Activated CD4-positive, alpha-beta T cell treated with anti-CD3 and anti-CD28 coated beads, Interleukin-2, amount 50 U/mL, for 48 hours (primary cell): ENCODE measurements around the gene JAZF1.

Experiments
- DNase-seq, 2 experiments: peaks; one replicate each; pipeline ENCODE4 v3.0.0-alpha.2; 2020

Gene JAZF1

GRCh38 chr7:28180364-28181147 is at the start of gene JAZF1:
Gene JAZF1 (minus strand): TSS chr7:28180795.
- DNase-seq: peak; percentile 43 to 49

GRCh38 chr7:28230261-28230660 is 49.7 kb upstream of the JAZF1 start:
- no peak for DNase-seq

- no peak for DNase-seq
Measured at GRCh38 chr7:28228396-28228795, 47.8 kb upstream of the JAZF1 start.

GRCh38 chr7:28226003-28226402 is 45.4 kb upstream of the JAZF1 start:
- DNase-seq: no peak

- DNase-seq: no peak
Measured at GRCh38 chr7:28225576-28225975, 45.0 kb upstream of the JAZF1 start.

- no peak for DNase-seq
Measured at GRCh38 chr7:28224675-28225074, 44.1 kb upstream of the JAZF1 start.

GRCh38 chr7:28224172-28224571 is 43.6 kb upstream of the JAZF1 start:
- DNase-seq: no peak

- no peak for DNase-seq
Measured at GRCh38 chr7:28222636-28223035, 42.0 kb upstream of the JAZF1 start.

- DNase-seq: no peak
Measured at GRCh38 chr7:28219793-28220192, 39.2 kb upstream of the JAZF1 start.

- DNase-seq: no peak
Measured at GRCh38 chr7:28217143-28217542, 36.5 kb upstream of the JAZF1 start.

GRCh38 chr7:28211006-28211405 is 30.4 kb upstream of the JAZF1 start:
- peak; percentile 9 to 29 for DNase-seq

GRCh38 chr7:28208506-28208905 is 27.9 kb upstream of the JAZF1 start:
- no peak for DNase-seq

GRCh38 chr7:28207486-28208158 is 27.0 kb upstream of the JAZF1 start:
- no peak for DNase-seq

GRCh38 chr7:28205506-28205905 is 24.9 kb upstream of the JAZF1 start:
- DNase-seq: no peak

GRCh38 chr7:28203508-28204240 is 23.1 kb upstream of the JAZF1 start:
- no peak for DNase-seq

- DNase-seq: no peak
Measured at GRCh38 chr7:28202222-28202621, 21.6 kb upstream of the JAZF1 start.

GRCh38 chr7:28201131-28201530 is 20.5 kb upstream of the JAZF1 start:
- no peak for DNase-seq

GRCh38 chr7:28200598-28200997 is 20.0 kb upstream of the JAZF1 start:
- DNase-seq: no peak

- no peak for DNase-seq
Measured at GRCh38 chr7:28199021-28199510, 18.5 kb upstream of the JAZF1 start.

GRCh38 chr7:28195910-28196620 is 15.5 kb upstream of the JAZF1 start:
- no peak for DNase-seq

GRCh38 chr7:28192786-28193585 is 12.4 kb upstream of the JAZF1 start:
- no peak for DNase-seq

GRCh38 chr7:28191751-28192150 is 11.2 kb upstream of the JAZF1 start:
- DNase-seq: no peak
